GM19240 (cell line): ENCODE results near the gene GUCY2D.
"Not testable (repeated sequence)": the region's sequence is repeated elsewhere in the genome, so short reads cannot be mapped to it uniquely, and the experiment has no call there.

Experiments used
- DNase-seq: peaks from one replicate; pipeline ENCODE4 v3.0.0; 2011; ENCODE audit warnings: low spot score; ENCODE audit not compliant: insufficient read length

Gene GUCY2D

GRCh38 chr17:8001976-8002720, at the start of gene GUCY2D:
Gene GUCY2D, plus strand, starts transcription at chr17:8002615. Its CDS starts 433 bp downstream, at chr17:8003048.
- no peak for DNase-seq

DNA sequence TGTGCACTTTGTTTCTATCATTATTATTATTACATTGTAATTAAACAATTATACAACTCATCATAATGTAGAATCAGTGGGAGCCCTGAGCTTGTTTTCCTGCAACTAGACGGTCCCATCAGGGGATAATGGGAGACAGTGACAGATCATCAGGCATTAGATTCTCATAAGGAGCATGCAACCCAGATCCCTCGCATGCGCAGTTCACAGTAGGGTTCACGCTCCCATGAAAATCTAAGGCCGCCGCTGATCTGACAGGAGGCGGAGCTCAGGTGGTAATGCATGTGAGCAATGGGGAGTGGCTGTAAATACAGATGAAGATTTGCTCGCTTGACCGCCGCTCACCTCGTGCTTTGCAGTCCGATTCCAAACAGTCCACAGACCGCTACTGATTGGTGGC, 49.1 kb upstream of the GUCY2D start:
- DNase-seq, result not testable (repeated sequence)

DNA sequence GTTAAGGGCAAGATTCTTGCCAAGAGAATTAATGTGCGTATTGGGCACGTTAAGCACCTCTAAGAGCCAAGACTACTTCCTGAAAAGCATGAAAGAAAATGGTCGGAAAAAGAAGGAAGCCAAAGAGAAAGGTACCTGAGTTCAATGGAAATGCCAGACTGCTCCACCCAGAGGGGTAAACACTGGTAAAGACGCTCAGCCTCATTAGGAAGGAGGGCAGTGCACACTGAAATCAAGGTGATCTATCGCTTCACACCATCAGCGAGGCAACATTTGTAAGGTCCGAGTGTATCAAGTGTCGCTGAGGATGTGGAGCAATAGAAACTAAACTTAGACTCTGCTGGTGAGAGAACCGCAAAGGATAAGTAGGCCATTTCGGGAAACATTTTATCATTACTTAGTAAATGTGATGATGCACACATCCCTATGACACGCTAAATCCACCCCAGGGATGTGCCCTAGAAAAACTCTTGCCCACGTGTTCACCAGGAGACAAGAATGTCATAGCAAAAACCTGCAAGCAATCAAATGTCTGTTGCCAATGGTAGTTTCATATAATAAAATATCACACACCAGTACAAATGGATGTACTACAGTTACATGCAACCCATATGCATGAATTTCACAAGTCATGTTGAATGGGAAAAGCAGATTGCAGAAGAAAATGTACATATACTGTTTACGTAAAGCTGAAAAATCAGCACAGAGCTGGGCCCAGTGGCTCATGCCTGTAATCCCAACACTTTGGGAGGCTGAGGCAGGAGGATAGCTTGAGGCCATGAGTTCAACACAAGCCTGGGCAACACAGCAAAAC, 46.8 kb upstream of the GUCY2D start:
- DNase-seq, result no peak

GRCh38 chr17:7956228-7956965, 46.0 kb upstream of the GUCY2D start:
- DNase-seq, result no peak

DNA sequence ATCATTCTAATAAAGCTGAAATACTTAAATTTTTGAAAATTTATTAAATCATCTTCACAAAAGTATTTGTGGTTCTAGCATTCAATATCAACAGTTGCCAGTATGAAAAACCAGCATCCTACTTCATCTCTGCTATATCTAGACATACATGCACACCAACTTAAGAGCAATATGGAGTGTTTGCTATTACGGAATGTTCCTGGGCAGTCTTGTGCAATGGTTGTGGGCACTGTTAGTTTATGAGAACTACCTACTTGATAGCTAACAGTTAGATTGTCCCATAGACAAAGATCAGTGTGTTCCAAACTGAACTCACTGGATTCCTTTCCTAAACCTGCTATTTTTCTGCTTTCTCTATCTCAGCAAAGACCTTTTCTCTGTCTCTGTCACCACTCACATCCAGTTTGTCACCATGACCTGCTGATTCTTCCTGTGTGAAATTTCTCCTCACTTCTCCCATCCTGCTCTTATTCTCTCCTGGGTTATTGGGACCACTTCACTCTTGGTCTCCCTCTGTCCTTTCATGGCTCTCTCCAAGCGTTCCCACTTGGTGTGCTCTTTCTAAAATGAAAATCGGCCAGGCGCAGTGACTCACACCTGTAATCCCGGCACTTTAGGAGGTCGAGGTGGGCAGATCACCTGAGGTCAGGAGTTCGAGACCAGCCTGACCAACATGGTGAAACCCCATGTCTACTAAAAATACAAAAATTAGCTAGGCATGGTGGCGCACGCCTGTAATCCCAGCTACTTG, 42.7 kb upstream of the GUCY2D start:
- DNase-seq, result no peak

- no peak for DNase-seq
These were observed 41.0 kb upstream of the GUCY2D start for GRCh38 chr17:7961421-7961820.

DNA sequence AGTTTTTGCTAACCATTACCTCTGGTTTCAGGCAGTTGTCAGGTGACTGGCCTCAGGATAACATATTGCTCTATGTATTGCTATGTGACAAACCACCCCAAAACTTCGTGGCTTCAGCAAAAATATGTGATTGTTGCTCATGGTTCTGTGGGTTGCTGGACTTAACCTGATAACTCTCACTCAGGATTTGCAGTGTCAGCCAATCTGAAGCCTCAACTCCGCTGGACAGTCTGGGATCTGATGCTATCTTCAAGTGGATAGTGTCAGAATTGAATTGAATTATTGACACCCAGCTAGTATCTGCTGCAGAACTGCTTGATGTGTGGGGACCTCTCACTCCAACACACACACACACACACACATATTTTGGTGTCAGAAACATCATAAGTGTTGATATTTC, 34.7 kb upstream of the GUCY2D start:
- DNase-seq, result no peak

GRCh38 chr17:7969433-7969832, 33.0 kb upstream of the GUCY2D start:
- no peak for DNase-seq

GRCh38 chr17:7971651-7972050, 30.8 kb upstream of the GUCY2D start:
- no peak for DNase-seq

DNA sequence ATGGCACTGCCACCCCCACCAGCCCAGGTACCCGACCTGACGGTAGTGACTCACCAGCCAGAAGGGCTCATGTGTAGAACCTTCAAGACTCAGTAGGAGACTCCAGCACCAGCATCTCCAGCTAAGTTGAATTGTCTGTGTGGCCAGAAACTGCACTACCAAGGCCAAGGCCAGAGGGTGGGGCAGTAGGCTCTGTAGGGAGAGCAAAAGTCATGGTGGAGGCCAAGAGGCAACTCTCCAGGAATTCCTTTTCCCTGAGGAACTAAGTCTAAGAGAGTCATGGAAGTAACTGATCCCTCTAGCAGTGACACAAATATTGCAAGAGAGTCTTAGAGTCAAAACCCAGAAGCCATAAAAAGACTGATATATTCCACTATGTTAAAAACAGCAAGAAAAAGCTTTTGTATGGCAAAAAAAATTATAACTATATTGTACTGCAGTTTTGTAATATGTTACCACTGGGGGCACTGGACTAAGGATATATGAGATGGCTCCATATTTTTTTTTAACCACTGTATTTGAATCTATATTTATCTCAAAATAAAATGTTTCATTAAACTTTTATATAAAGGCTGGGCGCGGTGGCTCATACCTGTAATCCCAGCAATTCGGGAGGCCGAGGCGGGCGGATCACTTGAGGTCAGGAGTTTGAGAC, 30.2 kb upstream of the GUCY2D start:
- no peak for DNase-seq

GRCh38 chr17:7974638-7975131, 27.7 kb upstream of the GUCY2D start:
- DNase-seq, result no peak

- DNase-seq, result no peak
These were observed 25.4 kb upstream of the GUCY2D start for GRCh38 chr17:7977039-7977438.

GRCh38 chr17:7977805-7978204, 24.6 kb upstream of the GUCY2D start:
- no peak for DNase-seq

DNA sequence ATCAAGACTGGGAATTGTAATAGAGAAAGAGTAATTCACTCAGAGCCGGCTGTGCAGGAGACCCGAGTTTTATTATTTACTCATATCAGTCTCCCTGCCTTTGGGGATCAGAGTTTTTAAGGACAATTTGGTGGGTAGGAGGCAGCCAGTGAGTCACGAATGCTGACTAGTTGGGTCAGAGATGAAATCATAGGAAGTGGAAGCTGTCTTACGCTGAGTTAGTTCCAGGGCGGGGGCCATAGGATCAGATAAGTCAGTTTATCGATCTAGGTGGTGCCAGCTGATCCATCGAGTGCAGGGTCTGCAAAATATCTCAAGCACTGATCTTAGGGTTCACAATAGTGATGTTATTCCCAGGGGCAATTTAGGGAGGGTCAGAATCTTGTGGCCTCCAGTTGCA, 20.2 kb upstream of the GUCY2D start:
- DNase-seq, result no peak

DNA sequence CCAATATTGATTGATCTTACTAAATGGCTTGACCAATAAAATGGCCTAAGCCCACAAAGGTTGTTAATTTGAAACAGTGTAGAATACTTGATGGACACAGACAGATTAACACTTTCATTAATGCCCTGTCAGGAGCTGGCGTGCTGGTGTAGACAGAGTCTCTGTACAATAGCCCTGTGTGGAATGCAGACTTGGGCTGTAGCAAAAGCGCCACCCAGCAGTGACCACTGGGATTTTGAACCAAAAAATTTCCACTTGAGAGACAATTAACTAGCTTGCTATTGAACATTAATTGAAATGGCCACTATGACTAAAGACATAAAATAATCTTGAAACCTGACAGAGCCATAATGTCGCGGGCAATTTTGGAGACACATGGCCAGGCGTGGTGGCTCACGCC, 19.7 kb upstream of the GUCY2D start:
- DNase-seq, result no peak

DNA sequence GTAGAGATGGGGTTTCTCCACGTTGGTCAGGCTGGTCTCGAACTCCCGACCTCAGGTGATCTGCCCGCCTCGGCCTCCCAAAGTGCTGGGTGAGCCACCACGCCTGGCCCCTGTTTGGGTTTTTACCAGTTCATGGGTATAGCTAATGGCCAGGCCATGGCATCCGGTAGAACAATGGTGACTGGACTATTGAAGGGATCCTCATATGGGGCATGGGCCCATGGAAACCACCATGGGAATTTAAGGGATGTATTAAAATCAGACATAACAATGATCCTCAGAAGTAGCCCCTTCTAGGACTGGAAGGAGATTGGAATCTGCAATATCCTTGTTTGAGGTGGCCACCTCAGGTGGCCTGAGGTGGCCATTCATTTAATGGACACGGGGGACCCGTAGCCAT, 17.5 kb upstream of the GUCY2D start:
- DNase-seq, result no peak

GRCh38 chr17:7987112-7987893, 15.1 kb upstream of the GUCY2D start:
- no peak for DNase-seq

- no peak for DNase-seq
These were observed 13.7 kb upstream of the GUCY2D start for GRCh38 chr17:7988750-7989178.

DNA sequence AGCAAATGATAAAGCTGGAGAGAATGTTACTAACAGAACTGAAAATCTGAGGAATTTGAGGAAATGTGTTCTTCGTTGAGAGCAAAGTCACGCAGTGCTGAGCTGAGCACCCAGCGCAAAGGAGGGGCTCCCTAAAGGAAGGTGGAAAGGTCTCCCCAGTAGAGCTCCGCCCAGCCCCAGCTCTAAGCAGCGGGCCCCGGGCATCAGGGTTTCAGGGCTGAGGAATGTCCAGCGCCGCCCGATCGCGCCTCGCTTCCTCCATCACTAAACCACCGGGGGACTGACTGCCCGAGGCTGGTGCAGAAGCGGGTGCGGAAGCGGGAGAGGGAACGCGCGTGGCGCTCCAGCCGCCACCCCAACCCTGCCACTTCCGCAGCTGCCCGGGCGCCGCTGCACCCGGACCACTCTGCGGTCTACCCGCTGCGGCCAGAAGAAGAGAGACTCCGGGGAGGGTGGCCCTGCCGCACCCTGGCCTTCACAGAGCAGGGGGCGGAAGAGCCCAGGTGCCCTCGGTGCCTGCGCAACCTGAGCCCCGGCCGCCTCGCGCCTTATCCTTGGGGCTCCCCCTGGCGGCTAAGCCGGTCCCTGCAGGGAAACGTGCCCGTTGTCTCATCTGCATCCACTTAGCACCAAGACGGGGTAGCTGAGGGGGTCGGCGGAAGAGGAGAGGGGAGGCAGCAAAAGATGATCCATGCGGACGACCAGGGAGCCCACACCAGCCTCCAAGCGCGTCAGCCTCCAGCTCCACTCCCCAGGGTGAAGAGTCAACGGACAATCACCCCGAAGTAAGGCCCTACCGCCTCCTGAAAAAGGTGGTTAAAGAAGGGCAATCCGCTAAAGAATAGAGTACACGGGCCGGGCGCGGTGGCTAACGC, 12.4 kb upstream of the GUCY2D start:
- peak; percentile 67 for DNase-seq
